Astrocyte (in vitro differentiated cells and primary cell): ENCODE measurements around the gene ITK. TPM values are rescaled to one million over a fixed set of nuclear protein-coding genes. Genes with fewer than 3 reads are reported as not detected.

ENCODE experiments used
- DNase-seq: peaks from one replicate; pipeline ENCODE4 v3.0.0-alpha.2; 2010; ENCODE audit warnings: low read depth
- FAIRE-seq: peaks from 2 replicates; lab custom pipeline; 2011; peaks lifted over from hg19 to GRCh38; lab: Jason Lieb, UNC
- H2AFZ ChIP-seq: 2 replicates; pipeline ENCODE4 v1.6.0; 2012; ENCODE audit warnings: low read depth, low read length, inconsistent platforms
- H3K27ac ChIP-seq: 2 replicates; pipeline ENCODE4 v1.5.1; 2011; ENCODE audit warnings: low read depth, low read length, inconsistent platforms
- H3K27me3 ChIP-seq: 2 replicates; pipeline ENCODE4 v1.6.0; 2011; ENCODE audit warnings: low read length, inconsistent platforms; ENCODE audit not compliant: insufficient read depth
- H3K36me3 ChIP-seq: 2 replicates; pipeline ENCODE4 v1.5.1; 2011; ENCODE audit warnings: low read length, inconsistent platforms; ENCODE audit not compliant: insufficient read depth
- H3K4me1 ChIP-seq: 2 replicates; pipeline ENCODE4 v1.5.1; 2011; ENCODE audit warnings: low read length, inconsistent platforms; ENCODE audit not compliant: insufficient read depth
- H3K4me2 ChIP-seq: 2 replicates; pipeline ENCODE4 v1.6.0; 2012; ENCODE audit warnings: low read length, inconsistent platforms
- H3K4me3 ChIP-seq: 2 replicates; pipeline ENCODE4 v1.5.1; 2011; ENCODE audit warnings: low read depth, mild to moderate bottlenecking, low read length, inconsistent platforms; ENCODE audit not compliant: insufficient read depth
- H3K79me2 ChIP-seq: 2 replicates; pipeline ENCODE4 v1.6.0; 2012; ENCODE audit warnings: mild to moderate bottlenecking, low read length, inconsistent platforms; ENCODE audit not compliant: insufficient read depth
- H3K9ac ChIP-seq: 2 replicates; pipeline ENCODE4 v1.6.0; 2012; ENCODE audit warnings: mild to moderate bottlenecking, low read length, inconsistent platforms
- H3K9me3 ChIP-seq: 2 replicates; pipeline ENCODE4 v1.5.1; 2012; ENCODE audit warnings: low read depth, mild to moderate bottlenecking, low read length, inconsistent platforms; ENCODE audit not compliant: insufficient read depth
- H4K20me1 ChIP-seq: 2 replicates; pipeline ENCODE4 v1.6.0; 2012; ENCODE audit warnings: low read length, inconsistent platforms; ENCODE audit not compliant: insufficient read depth
- H3K27ac Mint-ChIP-seq: one replicate; pipeline ENCODE4 v1.8.0; 2021; ENCODE audit warnings: mild to moderate bottlenecking, mixed read lengths; ENCODE audit not compliant: unreplicated experiment
- H3K27me3 Mint-ChIP-seq: one replicate; pipeline ENCODE4 v1.8.0; 2021; ENCODE audit warnings: low read depth, mixed read lengths; ENCODE audit not compliant: unreplicated experiment
- H3K36me3 Mint-ChIP-seq: one replicate; pipeline ENCODE4 v1.8.0; 2021; ENCODE audit warnings: low read depth, mixed read lengths; ENCODE audit not compliant: unreplicated experiment
- H3K4me1 Mint-ChIP-seq: one replicate; pipeline ENCODE4 v1.8.0; 2021; ENCODE audit warnings: low read depth, mixed read lengths; ENCODE audit not compliant: unreplicated experiment
- H3K4me3 Mint-ChIP-seq: one replicate; pipeline ENCODE4 v1.8.0; 2021; ENCODE audit warnings: mild to moderate bottlenecking, moderate library complexity, mixed read lengths; ENCODE audit not compliant: unreplicated experiment
- H3K9me3 Mint-ChIP-seq: one replicate; pipeline ENCODE4 v1.8.0; 2021; ENCODE audit warnings: mild to moderate bottlenecking, mixed read lengths; ENCODE audit not compliant: unreplicated experiment
- EZH2 ChIP-seq: IDR thresholded peaks from 2 replicates; pipeline ENCODE4 v1.6.1; 2012; ENCODE audit warnings: mild to moderate bottlenecking, low read length, inconsistent platforms; ENCODE audit not compliant: insufficient read depth
- total RNA-seq: library from RNA; stranded (reverse); gene quantifications from 2 replicates; pipeline ENCODE4 v1.2.1, GENCODE V29; 2021
- TF ChIP-seq, protein P1 (sequence below): IDR thresholded peaks from 2 replicates; pipeline ENCODE4 v1.5.1; 2011; ENCODE audit warnings: low read depth, mild to moderate bottlenecking, inconsistent platforms, low read length, moderate library complexity; ENCODE audit not compliant: insufficient read depth

ITK gene
- total RNA-seq, 1 donor from 2014 or later, result 0.48 TPM

- Histone ChIP-seq H3K4me1 (no peaks in the 10 kb centered on the region), H4K20me1 (no peaks in the 10 kb centered on the region), H3K27ac (no peak overlapping the region), H3K9ac (no peak overlapping the region), H2AFZ (no peak overlapping the region), H3K36me3 (no peaks in the 10 kb centered on the region), H3K79me2 (no peaks in the 10 kb centered on the region), H3K9me3 (no peaks in the 10 kb centered on the region), H3K4me2 (no peak overlapping the region), H3K4me3 (no peak overlapping the region), H3K27me3 (peaks cover 2% of the 10 kb centered on the region)
- FAIRE-seq (no peak), DNase-seq (no peak)
- no peaks in the 10 kb centered on the region for H3K4me1 Mint-ChIP-seq
- no peak overlapping the region for H3K27ac Mint-ChIP-seq
- no peaks in the 10 kb centered on the region for H3K36me3 Mint-ChIP-seq
- no peaks in the 10 kb centered on the region for H3K9me3 Mint-ChIP-seq
- H3K4me3 Mint-ChIP-seq, result no peak overlapping the region
- H3K27me3 Mint-ChIP-seq, result peaks cover 13% of the 10 kb centered on the region
- no peak for TF ChIP-seq EZH2
- TF ChIP-seq, protein P1, sequence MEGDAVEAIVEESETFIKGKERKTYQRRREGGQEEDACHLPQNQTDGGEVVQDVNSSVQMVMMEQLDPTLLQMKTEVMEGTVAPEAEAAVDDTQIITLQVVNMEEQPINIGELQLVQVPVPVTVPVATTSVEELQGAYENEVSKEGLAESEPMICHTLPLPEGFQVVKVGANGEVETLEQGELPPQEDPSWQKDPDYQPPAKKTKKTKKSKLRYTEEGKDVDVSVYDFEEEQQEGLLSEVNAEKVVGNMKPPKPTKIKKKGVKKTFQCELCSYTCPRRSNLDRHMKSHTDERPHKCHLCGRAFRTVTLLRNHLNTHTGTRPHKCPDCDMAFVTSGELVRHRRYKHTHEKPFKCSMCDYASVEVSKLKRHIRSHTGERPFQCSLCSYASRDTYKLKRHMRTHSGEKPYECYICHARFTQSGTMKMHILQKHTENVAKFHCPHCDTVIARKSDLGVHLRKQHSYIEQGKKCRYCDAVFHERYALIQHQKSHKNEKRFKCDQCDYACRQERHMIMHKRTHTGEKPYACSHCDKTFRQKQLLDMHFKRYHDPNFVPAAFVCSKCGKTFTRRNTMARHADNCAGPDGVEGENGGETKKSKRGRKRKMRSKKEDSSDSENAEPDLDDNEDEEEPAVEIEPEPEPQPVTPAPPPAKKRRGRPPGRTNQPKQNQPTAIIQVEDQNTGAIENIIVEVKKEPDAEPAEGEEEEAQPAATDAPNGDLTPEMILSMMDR, result no peak
Measured at GRCh38 chr5:157159209-157159751, 21.4 kb upstream of the ITK start.

GRCh38 chr5:157160001-157160400 is 20.6 kb upstream of the ITK start:
- DNase-seq, result no peak
- Mint-ChIP-seq H3K4me1 (no peaks in the 10 kb centered on the region), H3K36me3 (no peaks in the 10 kb centered on the region), H3K9me3 (no peaks in the 10 kb centered on the region), H3K27me3 (peaks cover 13% of the 10 kb centered on the region), H3K27ac (no peak overlapping the region), H3K4me3 (no peak overlapping the region)
- Histone ChIP-seq H4K20me1 (no peaks in the 10 kb centered on the region), H3K9me3 (no peaks in the 10 kb centered on the region), H3K9ac (no peak overlapping the region), H2AFZ (no peak overlapping the region), H3K36me3 (no peaks in the 10 kb centered on the region), H3K27me3 (peaks cover 2% of the 10 kb centered on the region), H3K4me3 (no peak overlapping the region), H3K79me2 (no peaks in the 10 kb centered on the region), H3K4me2 (no peak overlapping the region), H3K4me1 (no peaks in the 10 kb centered on the region), H3K27ac (no peak overlapping the region)
- no peak for FAIRE-seq
- no peak for TF ChIP-seq EZH2
- TF ChIP-seq, protein P1, result no peak

GRCh38 chr5:157161996-157162395 is 18.6 kb upstream of the ITK start:
- DNase-seq (no peak), FAIRE-seq (no peak)
- peaks cover 13% of the 10 kb centered on the region for H3K27me3 Mint-ChIP-seq

More at GRCh38 chr5:157161996-157162395, 18.6 kb upstream of the ITK start:
- no peaks in the 10 kb centered on the region for H3K36me3 ChIP-seq
- H3K27me3 ChIP-seq, result peaks cover 7% of the 10 kb centered on the region
- H3K9ac ChIP-seq, result no peak overlapping the region
- peaks cover 1% of the 10 kb centered on the region for H3K4me1 ChIP-seq
- no peaks in the 10 kb centered on the region for H3K36me3 Mint-ChIP-seq
- no peak overlapping the region for H3K27ac ChIP-seq
- peaks cover 9% of the 10 kb centered on the region for H3K4me1 Mint-ChIP-seq
- H3K4me3 ChIP-seq, result no peak overlapping the region
- no peaks in the 10 kb centered on the region for H4K20me1 ChIP-seq
- no peaks in the 10 kb centered on the region for H3K9me3 Mint-ChIP-seq
- no peak overlapping the region for H2AFZ ChIP-seq
- TF ChIP-seq, protein P1, result no peak
- TF ChIP-seq EZH2, result no peak
- H3K4me2 ChIP-seq, result no peak overlapping the region
- H3K79me2 ChIP-seq, result no peaks in the 10 kb centered on the region
- H3K4me3 Mint-ChIP-seq, result no peak overlapping the region
- no peaks in the 10 kb centered on the region for H3K9me3 ChIP-seq
- H3K27ac Mint-ChIP-seq, result no peak overlapping the region
